Measurements from ENCODE around the gene LRRC32. TPM values are rescaled to one million over a fixed set of nuclear protein-coding genes. Genes with fewer than 3 reads are reported as not detected.

The LRRC32 gene
- total RNA-seq, 1 donor from 2014 or later, result 111 TPM

DNA sequence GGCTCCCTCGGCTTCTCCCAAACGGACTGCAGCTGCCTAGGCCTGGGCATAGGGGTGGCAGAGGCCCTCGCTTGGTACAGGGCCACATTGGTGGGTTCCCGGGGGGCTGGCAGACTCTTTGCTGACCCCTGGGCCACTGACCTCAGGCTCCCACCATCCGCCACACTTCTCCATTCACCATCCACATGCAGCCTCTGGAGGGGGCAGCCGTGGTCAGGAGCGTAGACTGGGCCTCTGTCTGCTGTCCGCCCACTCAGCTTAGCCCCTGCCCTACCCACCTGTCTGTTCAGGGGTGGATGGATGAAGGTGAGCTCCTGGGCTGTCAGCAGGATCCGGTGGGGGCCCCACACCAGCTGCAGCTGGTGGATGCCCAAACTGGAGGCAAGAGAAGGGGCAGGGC lies 45.7 kb upstream of the LRRC32 start:
- Histone ChIP-seq H3K9me3 (no peaks in the 10 kb centered on the region), H3K4me1 (no peaks in the 10 kb centered on the region), H3K36me3 (no peaks in the 10 kb centered on the region), H3K27ac (no peak overlapping the region), H3K4me3 (no peak overlapping the region), H3K27me3 (no peaks in the 10 kb centered on the region)
- peak; percentile 31 for ATAC-seq
- DNase-seq, result no peak
- TF ChIP-seq, protein P1, sequence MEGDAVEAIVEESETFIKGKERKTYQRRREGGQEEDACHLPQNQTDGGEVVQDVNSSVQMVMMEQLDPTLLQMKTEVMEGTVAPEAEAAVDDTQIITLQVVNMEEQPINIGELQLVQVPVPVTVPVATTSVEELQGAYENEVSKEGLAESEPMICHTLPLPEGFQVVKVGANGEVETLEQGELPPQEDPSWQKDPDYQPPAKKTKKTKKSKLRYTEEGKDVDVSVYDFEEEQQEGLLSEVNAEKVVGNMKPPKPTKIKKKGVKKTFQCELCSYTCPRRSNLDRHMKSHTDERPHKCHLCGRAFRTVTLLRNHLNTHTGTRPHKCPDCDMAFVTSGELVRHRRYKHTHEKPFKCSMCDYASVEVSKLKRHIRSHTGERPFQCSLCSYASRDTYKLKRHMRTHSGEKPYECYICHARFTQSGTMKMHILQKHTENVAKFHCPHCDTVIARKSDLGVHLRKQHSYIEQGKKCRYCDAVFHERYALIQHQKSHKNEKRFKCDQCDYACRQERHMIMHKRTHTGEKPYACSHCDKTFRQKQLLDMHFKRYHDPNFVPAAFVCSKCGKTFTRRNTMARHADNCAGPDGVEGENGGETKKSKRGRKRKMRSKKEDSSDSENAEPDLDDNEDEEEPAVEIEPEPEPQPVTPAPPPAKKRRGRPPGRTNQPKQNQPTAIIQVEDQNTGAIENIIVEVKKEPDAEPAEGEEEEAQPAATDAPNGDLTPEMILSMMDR (IDR thresholded peaks at IDR 0.05), result no peak
- intact Hi-C loops (cut with DNase I), result no loop called here

DNA sequence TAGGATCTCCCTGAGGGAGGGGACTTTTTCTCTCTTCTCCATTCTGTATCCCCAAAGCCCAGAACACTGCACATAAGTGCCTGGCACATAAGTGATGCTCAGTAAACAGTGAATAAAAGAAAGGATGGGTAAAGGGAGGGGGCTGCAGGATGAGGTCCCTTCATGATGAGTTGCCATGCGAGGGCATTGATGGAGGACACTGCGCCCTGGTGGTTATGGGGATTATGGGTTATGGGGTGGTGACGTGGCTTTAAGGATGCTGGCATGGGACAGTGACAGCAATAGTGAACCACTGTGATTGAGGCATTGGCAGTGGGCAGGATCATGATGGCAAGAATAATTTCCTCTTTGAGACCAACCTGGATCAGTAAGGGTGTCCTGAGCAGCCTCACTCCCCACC lies 43.9 kb upstream of the LRRC32 start:
- intact Hi-C loops (cut with DNase I), result no loop called here
- Histone ChIP-seq H3K27me3 (no peaks in the 10 kb centered on the region), H3K9me3 (no peaks in the 10 kb centered on the region), H3K27ac (no peak overlapping the region), H3K4me3 (no peak overlapping the region), H3K36me3 (no peaks in the 10 kb centered on the region), H3K4me1 (no peaks in the 10 kb centered on the region)
- TF ChIP-seq, protein P1 (IDR thresholded peaks at IDR 0.05), result no peak
- DNase-seq, result no peak
- no peak for ATAC-seq

GRCh38 chr11:76713499-76713898 lies 43.0 kb upstream of the LRRC32 start:
- intact Hi-C loops (cut with DNase I), result no loop called here
- H3K4me3 ChIP-seq, result no peak overlapping the region
- no peaks in the 10 kb centered on the region for H3K9me3 ChIP-seq
- H3K36me3 ChIP-seq, result no peaks in the 10 kb centered on the region
- no peaks in the 10 kb centered on the region for H3K27me3 ChIP-seq
- TF ChIP-seq, protein P1 (IDR thresholded peaks at IDR 0.05), result no peak
- H3K27ac ChIP-seq, result no peak overlapping the region
- DNase-seq, result no peak
- ATAC-seq, result no peak
- no peaks in the 10 kb centered on the region for H3K4me1 ChIP-seq

DNA sequence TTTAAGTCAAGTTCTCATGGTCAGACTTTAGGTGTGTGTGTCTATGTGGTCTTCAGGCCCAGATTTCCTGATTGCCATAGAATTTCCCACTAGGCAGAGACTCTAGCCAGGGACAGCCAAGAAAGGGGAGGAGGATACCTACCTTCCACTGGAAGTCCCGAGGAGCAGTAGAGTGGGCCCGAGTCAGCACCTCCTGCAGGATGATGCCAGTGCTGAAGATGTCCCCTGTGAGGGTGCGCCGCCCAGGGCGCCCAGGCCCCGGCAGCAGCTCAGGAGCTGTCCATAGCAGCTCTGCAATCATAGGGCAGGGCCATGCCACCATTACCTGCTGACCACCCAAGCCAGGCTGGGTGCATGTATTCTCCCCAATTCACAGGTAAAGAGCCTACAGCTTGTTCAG lies 41.6 kb upstream of the LRRC32 start:
- H3K4me1 ChIP-seq, result no peaks in the 10 kb centered on the region
- H3K27ac ChIP-seq, result no peak overlapping the region
- DNase-seq, result no peak
- intact Hi-C loops (cut with DNase I), result no loop called here
- TF ChIP-seq, protein P1 (IDR thresholded peaks at IDR 0.05), result no peak
- H3K36me3 ChIP-seq, result no peaks in the 10 kb centered on the region
- H3K4me3 ChIP-seq, result no peak overlapping the region
- no peaks in the 10 kb centered on the region for H3K27me3 ChIP-seq
- ATAC-seq, result no peak
- H3K9me3 ChIP-seq, result no peaks in the 10 kb centered on the region

DNA sequence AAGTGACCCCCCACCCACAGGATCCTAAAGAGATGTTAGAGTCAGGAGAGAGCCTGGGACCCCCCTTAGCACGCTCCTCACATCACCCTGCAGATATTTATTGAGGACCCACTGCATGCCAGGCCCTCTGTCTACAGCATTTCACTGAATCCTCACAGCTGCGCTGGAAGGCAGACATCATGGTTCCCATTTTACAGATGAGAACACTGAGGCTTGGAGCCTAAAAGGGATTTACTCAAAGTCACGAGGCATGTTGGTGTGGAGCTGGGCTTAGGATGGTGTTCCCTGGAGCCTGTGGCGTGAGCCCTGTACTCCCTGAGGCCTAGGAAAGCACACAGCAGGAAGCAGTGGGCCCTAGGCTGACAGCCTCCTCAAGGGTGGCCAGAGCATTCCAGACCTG lies 39.2 kb upstream of the LRRC32 start:
- Histone ChIP-seq H3K4me3 (no peak overlapping the region), H3K36me3 (no peaks in the 10 kb centered on the region), H3K9me3 (no peaks in the 10 kb centered on the region), H3K27ac (no peak overlapping the region), H3K27me3 (no peaks in the 10 kb centered on the region), H3K4me1 (no peaks in the 10 kb centered on the region)
- intact Hi-C loops (cut with DNase I), result no loop called here
- ATAC-seq (no peak), DNase-seq (no peak)
- TF ChIP-seq, protein P1 (IDR thresholded peaks at IDR 0.05), result no peak

DNA sequence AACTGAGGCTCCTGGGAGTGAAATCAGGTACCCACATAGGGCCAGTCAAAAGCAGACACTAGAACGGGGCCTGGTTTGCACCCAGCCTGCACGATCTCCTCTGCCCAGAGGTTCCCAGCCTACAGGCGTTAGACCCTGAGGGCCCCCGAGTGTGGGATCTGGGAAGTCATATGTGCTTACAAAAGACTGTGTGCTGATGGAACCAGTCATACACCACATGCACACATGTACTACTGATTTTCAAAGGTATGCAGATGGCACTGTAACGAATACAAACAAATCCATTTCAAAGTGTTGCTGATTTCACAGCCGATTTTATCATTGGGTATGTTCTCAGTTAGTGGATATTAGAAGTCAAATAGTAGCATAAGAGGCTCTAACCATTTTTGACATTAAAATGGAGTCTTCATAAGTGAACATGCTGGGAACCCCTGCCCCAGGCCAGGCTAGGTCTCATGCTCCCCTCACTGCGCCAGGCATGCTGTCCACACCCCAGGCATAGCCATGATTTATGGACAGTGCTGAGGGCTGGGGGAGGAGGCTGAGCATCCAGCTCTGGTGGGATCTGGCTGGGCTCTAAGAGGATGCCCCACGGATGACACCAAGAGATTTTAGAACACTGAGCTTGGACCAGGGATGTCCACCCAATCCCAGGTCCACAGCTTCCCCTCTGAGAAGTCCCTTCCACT lies 38.6 kb upstream of the LRRC32 start:
- no peaks in the 10 kb centered on the region for H3K36me3 ChIP-seq
- ATAC-seq (no peak), DNase-seq (no peak)
- H3K4me1 ChIP-seq, result no peaks in the 10 kb centered on the region
- H3K9me3 ChIP-seq, result no peaks in the 10 kb centered on the region
- H3K27me3 ChIP-seq, result no peaks in the 10 kb centered on the region
- TF ChIP-seq, protein P1 (IDR thresholded peaks at IDR 0.05), result no peak
- intact Hi-C loops (cut with DNase I), result no loop called here
- no peak overlapping the region for H3K4me3 ChIP-seq
- H3K27ac ChIP-seq, result no peak overlapping the region

Data from upper lobe of right lung (tissue), 1 donor.